Neuron (in vitro differentiated cells): Measurements from ENCODE around the gene TP63.

ENCODE experiments used
- H2AFZ ChIP-seq: one replicate; pipeline ENCODE4 v1.6.1; 2013; ENCODE audit warnings: low read depth, mild to moderate bottlenecking, inconsistent platforms, low read length, moderate library complexity
- H3K27me3 ChIP-seq: one replicate; pipeline ENCODE4 v1.6.1; 2013; ENCODE audit warnings: low read length; ENCODE audit not compliant: insufficient read depth
- H3K36me3 ChIP-seq: one replicate; pipeline ENCODE4 v1.6.1; 2013; ENCODE audit warnings: low read length; ENCODE audit not compliant: insufficient read depth
- H3K4me1 ChIP-seq: one replicate; pipeline ENCODE4 v1.6.1; 2013; ENCODE audit warnings: low read length; ENCODE audit not compliant: insufficient read depth
- H3K4me3 ChIP-seq: 2 replicates; pipeline ENCODE4 v1.5.1; 2013; ENCODE audit warnings: mild to moderate bottlenecking, low read length, moderate library complexity
- H3K9me3 ChIP-seq: one replicate; pipeline ENCODE4 v1.6.1; 2013; ENCODE audit warnings: low read length

Gene TP63

GRCh38 chr3:189699885-189700284, 68.7 kb downstream of the TP63 start:
- Histone ChIP-seq H2AFZ (no peak overlapping the region), H3K27me3 (no peaks in the 10 kb centered on the region), H3K36me3 (no peaks in the 10 kb centered on the region), H3K4me1 (no peaks in the 10 kb centered on the region), H3K4me3 (no peak overlapping the region), H3K9me3 (no peaks in the 10 kb centered on the region)

- H3K27me3 ChIP-seq = no peaks in the 10 kb centered on the region
- no peaks in the 10 kb centered on the region for H3K9me3 ChIP-seq
- no peaks in the 10 kb centered on the region for H3K36me3 ChIP-seq
- H2AFZ ChIP-seq = no peak overlapping the region
- no peak overlapping the region for H3K4me3 ChIP-seq
- H3K4me1 ChIP-seq = no peaks in the 10 kb centered on the region
Measured at GRCh38 chr3:189702066-189702646, 71.0 kb downstream of the TP63 start.

DNA sequence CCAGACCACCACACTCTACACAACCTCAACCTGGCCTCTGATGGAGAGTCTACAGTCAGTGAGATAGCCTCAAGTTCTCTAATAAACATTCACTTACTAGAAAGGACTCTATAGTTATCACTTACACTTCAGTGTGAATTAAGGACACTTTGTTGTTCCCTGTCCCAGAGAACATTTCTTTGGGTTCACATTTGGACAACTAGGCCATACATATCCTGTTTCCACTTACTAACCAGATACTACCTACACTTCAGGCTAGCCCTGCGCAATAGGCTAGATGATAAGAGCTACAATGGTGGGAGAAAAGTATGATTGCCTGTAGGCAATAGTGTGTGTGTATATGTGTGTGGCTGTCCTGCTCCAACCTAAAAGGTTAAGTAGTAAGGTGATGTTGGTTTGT, 72.7 kb downstream of the TP63 start:
- Histone ChIP-seq H2AFZ (no peak overlapping the region), H3K27me3 (no peaks in the 10 kb centered on the region), H3K36me3 (no peaks in the 10 kb centered on the region), H3K4me1 (no peaks in the 10 kb centered on the region), H3K9me3 (no peaks in the 10 kb centered on the region), H3K4me3 (no peak overlapping the region)

- Histone ChIP-seq H3K4me1 (no peaks in the 10 kb centered on the region), H3K27me3 (no peaks in the 10 kb centered on the region), H3K9me3 (no peaks in the 10 kb centered on the region), H2AFZ (no peak overlapping the region), H3K36me3 (no peaks in the 10 kb centered on the region), H3K4me3 (no peak overlapping the region)
Measured at GRCh38 chr3:189708375-189708774, 77.2 kb downstream of the TP63 start.

DNA sequence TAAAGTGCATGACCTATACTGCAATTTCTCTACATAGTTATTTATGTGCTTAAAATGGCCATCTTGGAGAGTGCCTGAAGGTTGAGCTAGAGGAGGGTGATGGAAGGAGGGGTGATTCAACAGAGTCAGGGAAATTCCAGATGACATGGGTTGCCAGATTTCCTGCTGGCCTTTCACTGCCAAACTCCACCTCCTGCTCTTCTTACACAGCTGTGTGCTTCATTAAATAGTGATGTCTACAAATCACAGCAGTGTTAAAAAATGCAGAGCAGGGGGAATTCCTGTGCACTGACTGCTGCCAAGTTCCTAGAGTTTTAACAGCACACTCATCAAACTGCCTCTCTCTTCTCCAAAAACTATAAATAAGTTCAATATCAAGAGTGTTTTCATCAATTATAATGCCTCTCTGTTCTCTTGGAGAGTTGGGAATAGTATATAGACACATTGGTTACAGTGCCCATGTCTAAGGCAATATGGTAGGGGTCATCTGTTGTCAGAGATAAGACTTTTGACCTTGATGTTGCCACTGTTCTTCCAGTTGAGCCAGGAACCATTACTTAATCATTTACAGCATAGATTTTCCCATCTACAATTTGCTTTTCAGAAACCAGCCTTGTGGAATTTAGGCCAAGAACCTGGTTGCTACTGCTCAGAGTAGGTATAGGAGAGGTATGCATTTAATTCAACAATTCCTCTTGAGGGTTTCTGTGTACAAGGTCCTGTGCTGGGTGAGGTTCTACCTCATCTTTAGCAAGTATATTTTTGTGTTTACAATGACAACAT, 79.6 kb downstream of the TP63 start:
- Histone ChIP-seq H3K9me3 (no peaks in the 10 kb centered on the region), H2AFZ (no peak overlapping the region), H3K27me3 (no peaks in the 10 kb centered on the region), H3K36me3 (no peaks in the 10 kb centered on the region), H3K4me3 (no peak overlapping the region), H3K4me1 (no peaks in the 10 kb centered on the region)

- no peaks in the 10 kb centered on the region for H3K9me3 ChIP-seq
- H2AFZ ChIP-seq = no peak overlapping the region
- H3K4me1 ChIP-seq = no peaks in the 10 kb centered on the region
- H3K27me3 ChIP-seq = no peaks in the 10 kb centered on the region
- H3K4me3 ChIP-seq = no peak overlapping the region
- no peaks in the 10 kb centered on the region for H3K36me3 ChIP-seq
Measured at GRCh38 chr3:189712906-189713483, 81.8 kb downstream of the TP63 start.

DNA sequence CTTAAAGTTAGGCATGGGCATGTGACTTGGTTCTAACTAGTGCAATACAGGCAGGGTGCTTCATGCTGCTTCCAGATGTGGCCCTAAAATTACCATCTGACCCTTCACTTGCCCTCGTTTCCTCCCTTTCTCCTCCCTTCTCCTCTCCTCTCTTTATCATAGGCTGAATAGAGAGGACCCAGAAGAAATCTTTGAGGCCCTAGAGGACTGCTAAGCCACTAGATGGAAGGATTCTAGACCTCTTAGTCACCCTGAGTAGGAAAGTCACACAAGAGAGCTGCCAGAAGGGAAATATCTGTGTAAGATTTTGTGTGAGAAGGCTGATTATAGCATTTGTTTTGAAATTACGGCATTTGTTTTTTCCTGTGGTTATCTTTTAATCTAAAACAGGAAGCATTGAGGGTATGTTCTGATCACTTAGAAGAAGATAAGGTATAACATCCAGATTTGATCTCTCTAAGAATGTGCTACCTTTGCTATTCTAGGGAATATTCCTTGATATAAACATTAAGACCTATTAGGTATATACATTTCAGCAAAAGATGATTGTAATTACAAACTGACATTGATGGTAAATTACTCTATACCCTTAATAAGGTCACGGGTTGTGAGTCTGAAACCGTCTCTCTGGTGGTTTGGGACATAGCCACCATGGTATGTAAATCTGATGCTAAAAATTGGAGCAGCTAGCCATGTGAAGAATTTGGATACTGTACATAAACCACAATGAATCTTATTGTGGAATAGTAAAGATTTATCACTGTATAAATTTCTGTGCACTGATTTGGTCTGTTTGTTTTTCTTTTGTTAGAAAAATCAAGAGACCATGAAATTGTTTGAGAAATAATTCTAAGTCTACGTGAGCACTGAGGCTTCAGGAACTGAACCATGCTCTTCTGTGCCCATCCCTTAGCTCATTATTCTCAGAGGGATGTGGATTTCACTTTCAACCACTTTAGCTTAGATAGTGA, 84.1 kb downstream of the TP63 start:
- no peaks in the 10 kb centered on the region for H3K4me1 ChIP-seq
- no peak overlapping the region for H2AFZ ChIP-seq

DNA sequence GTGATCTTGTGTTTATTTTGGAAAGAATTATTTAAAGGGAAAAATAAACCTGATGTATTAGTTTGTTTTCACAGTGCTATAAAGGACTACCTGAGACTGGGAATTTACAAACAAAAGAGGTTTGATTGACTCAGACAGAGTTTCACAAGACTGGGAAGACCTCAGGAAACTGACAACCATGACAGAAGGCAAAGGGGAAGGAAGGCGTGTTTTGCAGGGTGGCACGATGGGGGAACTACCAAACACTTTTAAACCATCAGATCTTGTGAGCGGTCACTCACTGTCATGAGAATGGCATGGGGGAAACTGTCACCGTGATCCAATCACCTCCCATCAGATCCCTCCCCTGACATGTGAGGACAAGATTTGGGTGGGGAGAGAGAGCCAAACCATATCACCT, 87.0 kb downstream of the TP63 start:
- H3K27me3 ChIP-seq = no peaks in the 10 kb centered on the region
- H3K4me3 ChIP-seq = no peak overlapping the region
- H3K9me3 ChIP-seq = no peaks in the 10 kb centered on the region
- no peaks in the 10 kb centered on the region for H3K36me3 ChIP-seq
- H3K4me1 ChIP-seq = no peaks in the 10 kb centered on the region
- H2AFZ ChIP-seq = no peak overlapping the region

More for the DNA sequence above, 84.1 kb downstream of the TP63 start:
- H3K27me3 ChIP-seq = no peaks in the 10 kb centered on the region
- H3K36me3 ChIP-seq = no peaks in the 10 kb centered on the region
- H3K9me3 ChIP-seq = no peaks in the 10 kb centered on the region
- H3K4me3 ChIP-seq = no peak overlapping the region

- H3K4me1 ChIP-seq = no peaks in the 10 kb centered on the region
- H2AFZ ChIP-seq = no peak overlapping the region
- no peaks in the 10 kb centered on the region for H3K36me3 ChIP-seq
- no peaks in the 10 kb centered on the region for H3K27me3 ChIP-seq
- H3K4me3 ChIP-seq = no peak overlapping the region
- no peaks in the 10 kb centered on the region for H3K9me3 ChIP-seq
Measured at GRCh38 chr3:189720736-189721417, 89.7 kb downstream of the TP63 start.

GRCh38 chr3:189721873-189722665, 90.9 kb downstream of the TP63 start:
- H3K27me3 ChIP-seq = no peaks in the 10 kb centered on the region
- no peak overlapping the region for H3K4me3 ChIP-seq
- no peaks in the 10 kb centered on the region for H3K4me1 ChIP-seq
- H2AFZ ChIP-seq = no peak overlapping the region
- no peaks in the 10 kb centered on the region for H3K9me3 ChIP-seq
- H3K36me3 ChIP-seq = no peaks in the 10 kb centered on the region

DNA sequence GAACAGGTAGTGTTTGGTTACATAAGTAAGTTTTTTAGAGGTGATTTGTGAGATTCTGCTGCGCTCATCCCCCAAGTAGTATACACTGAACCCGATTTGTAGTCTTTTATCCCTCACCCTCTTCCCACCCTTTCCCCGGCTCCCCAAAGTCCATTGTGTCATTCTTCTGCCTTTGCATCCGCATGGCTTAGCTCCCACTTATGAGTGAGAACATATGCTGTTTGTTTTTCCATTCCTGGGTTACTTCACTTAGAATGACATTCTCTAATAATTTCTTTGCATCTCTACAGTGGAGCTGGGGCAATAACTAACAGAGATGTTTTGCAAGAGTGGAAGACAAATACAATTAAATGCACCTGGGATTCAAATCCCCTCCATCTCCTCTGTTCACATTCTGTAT, 93.2 kb downstream of the TP63 start:
- Histone ChIP-seq H2AFZ (no peak overlapping the region), H3K4me1 (no peaks in the 10 kb centered on the region), H3K4me3 (no peak overlapping the region), H3K27me3 (no peaks in the 10 kb centered on the region), H3K36me3 (no peaks in the 10 kb centered on the region), H3K9me3 (no peaks in the 10 kb centered on the region)

DNA sequence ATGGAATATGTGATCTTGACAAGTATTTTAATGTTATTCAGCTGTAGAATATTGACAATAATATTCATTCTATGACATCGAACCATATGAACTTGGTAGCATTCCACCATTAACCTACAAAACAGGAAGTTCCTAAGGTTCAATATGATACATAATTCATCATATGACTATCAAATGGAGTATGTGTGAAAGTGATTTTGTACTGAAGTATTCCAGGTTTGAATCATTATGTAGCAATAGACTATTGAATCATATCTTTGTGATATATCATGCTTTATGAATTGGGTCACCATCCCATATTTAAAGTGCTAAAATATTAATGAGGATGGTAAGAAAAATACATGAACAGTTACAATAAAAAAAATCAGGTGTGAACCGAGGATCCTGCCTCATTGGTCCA, 95.1 kb downstream of the TP63 start:
- H3K9me3 ChIP-seq = no peaks in the 10 kb centered on the region
- no peaks in the 10 kb centered on the region for H3K4me1 ChIP-seq
- H3K36me3 ChIP-seq = no peaks in the 10 kb centered on the region
- H2AFZ ChIP-seq = no peak overlapping the region
- no peak overlapping the region for H3K4me3 ChIP-seq
- no peaks in the 10 kb centered on the region for H3K27me3 ChIP-seq
